GM18867 (cell line): ENCODE results near the gene HS2ST1.
"Not testable (repeated sequence)": the region's sequence is repeated elsewhere in the genome, so short reads cannot be mapped to it uniquely, and the experiment has no call there.

Experiments
- ATAC-seq: cut with Tn5 transposase; IDR thresholded peaks from one replicate; pipeline ENCODE4 v1.9.1; 2021; ENCODE audit warnings: mild to moderate bottlenecking, moderate library complexity; ENCODE audit not compliant: unreplicated experiment

Gene HS2ST1

GRCh38 chr1:86924324-86924960 is 10.0 kb downstream of the HS2ST1 start:
- no peak for ATAC-seq

DNA sequence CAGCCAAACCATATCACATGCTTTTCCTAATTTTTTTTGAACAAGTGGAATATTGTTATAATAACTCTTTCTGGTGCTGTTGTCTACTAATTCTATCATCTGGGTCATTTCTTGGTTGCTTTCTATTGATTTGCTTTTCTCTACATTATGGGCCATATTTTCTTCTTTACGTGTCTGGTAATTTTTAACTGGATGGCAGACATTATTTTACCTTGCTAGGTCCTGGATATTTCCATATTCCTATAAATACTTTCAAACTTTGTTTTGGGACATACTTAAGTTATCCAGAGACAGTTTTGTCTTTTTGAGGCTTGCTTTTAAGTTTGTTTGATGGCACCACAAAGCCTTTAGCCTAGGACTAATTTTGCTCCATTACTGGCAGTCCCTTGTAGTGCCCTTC is 11.3 kb downstream of the HS2ST1 start:
- ATAC-seq = no peak

DNA sequence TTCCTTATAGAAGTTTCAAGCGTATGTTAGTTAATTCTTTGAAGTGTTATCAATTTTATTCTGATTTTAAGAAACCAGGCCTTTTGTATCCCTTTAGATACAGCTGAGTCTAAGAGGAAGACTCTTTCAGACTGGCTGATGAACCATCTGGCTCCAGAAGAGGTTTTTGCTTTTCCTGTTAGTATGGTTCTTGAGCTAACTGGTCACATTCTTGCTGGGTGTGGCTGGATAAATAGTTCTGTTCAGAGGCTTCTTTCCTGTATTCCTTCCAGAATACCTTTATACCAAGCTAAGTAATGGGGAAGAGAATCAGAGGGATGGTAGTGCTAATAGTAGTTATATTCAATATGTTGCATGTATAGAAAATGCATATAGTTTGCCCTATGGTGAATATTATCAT is 12.4 kb downstream of the HS2ST1 start:
- no peak for ATAC-seq

DNA sequence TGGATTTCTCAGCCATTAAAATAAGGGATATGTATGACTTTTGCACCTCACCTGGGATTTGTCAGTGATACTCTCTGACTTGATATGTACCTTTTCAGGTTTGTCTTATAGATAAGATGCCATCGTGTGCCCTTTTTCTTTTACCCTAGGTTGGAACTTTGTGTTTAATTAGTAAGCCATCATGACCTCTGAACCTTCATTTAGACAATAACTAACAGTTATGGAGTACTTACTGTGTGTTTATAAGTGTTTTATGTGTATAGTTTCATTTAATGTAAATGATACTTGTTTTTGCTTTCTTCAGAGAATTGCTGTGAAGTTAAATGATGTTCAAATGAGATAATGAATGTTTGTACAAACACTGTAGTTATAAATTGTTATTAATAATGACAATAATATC is 14.4 kb downstream of the HS2ST1 start:
- ATAC-seq = no peak

DNA sequence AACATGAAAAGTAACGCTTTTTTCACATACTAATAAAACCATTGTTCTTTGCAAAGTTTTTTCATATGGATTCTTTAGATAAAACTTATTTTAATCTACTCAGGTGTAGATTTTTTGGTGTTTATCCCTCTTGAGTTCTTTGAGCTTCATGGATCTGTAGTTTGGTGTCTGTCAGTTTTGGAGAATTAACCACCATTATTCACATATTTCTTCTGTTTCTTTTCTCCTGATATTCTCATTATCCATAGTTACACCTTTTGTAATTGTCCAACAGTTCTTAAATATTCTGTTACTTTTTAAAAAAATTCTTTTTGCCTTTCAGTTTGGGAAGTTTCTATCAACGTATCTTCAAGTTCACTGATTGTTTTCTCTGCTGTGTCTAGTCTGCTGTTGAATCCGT is 18.6 kb downstream of the HS2ST1 start:
- no peak for ATAC-seq

- no peak for ATAC-seq
Observed at GRCh38 chr1:86933562-86934377, 19.3 kb downstream of the HS2ST1 start.

- no peak for ATAC-seq
Observed at GRCh38 chr1:86938450-86938849, 24.0 kb downstream of the HS2ST1 start.

DNA sequence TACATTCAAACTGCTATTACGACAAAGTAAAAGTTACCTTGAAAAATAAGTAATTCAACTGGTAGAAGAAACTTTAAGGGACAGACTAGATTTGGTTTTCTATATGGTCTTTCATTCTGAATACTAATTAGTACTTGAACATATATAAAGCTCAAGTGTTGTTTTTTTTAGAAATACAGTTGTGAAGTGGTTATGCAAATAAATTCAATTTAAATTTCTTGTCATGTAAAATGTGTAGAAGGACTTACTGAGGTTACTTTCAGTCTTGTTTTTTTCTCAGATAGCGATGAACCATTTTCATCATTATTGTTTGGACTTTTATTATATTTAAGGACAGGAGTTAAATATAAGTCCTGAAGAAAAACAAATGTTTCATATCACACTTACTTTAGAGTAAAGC is 24.4 kb downstream of the HS2ST1 start:
- peak; percentile 45 for ATAC-seq

GRCh38 chr1:86939406-86939805 is 25.0 kb downstream of the HS2ST1 start:
- ATAC-seq = no peak

GRCh38 chr1:86940599-86940998 is 26.2 kb downstream of the HS2ST1 start:
- ATAC-seq = no peak

- ATAC-seq = no peak
Observed at GRCh38 chr1:86942042-86942441, 27.6 kb downstream of the HS2ST1 start.

- no peak for ATAC-seq
Observed at GRCh38 chr1:86942743-86943142, 28.3 kb downstream of the HS2ST1 start.

DNA sequence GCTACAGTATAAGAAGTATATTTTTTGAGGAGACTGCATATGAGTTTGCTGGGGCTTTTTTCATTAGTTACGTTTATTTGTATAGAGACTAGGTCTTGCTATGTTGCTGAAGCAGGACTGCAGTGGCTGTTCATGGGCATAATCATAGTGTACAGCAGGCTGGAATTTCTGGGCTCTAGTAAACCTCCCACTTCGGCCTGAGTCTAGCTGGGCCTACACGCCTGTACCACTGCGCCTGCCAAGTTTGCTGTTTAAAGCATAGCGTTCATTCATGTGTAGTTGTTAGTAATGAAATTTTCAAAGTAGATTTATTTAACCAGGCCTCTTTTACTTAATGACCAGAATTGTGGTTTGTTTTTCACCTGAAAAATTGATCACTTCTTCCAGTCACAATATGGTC is 33.8 kb downstream of the HS2ST1 start:
- ATAC-seq = no peak

- ATAC-seq = no peak
Observed at GRCh38 chr1:86950712-86951419, 36.4 kb downstream of the HS2ST1 start.

DNA sequence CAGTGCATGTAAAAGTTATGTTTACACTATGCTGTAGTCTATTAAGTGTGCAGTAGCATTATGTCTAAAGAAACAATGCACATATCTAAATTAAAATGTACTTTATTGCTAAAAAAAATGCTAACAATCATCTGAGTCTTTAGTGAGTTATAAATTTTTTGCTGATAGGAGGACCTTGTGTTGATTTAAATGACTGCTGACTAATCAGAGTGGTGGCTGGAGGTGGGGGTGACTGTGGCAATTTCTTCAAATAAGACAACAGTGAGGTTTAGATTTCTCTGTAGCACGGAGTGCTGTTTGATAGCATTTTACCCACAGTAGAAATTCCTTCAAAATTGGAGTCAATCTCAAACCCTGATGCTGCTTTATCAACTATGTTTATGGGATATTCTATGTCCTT is 37.0 kb downstream of the HS2ST1 start:
- no peak for ATAC-seq

DNA sequence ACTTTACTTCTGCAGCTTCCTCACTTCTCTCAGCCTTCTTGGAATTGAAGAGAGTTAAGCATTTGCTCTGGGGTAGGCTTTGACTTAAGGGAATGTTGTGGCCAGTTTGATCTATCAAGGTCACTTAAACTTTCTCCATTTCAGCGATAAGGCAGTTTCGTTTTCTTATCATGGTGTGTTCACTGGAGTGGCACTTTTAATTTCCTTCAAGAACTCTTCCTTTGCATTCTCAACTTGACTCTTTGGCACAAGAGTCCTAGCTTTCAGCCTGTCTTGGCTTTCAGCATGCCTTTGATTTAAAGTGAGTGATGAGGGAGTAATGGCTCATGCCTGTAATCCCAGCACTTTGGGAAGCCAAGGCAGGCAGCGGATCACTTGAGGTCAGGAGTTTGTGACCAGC is 38.7 kb downstream of the HS2ST1 start:
- no peak for ATAC-seq

- ATAC-seq = no peak
Observed at GRCh38 chr1:86955678-86956077, 41.2 kb downstream of the HS2ST1 start.

DNA sequence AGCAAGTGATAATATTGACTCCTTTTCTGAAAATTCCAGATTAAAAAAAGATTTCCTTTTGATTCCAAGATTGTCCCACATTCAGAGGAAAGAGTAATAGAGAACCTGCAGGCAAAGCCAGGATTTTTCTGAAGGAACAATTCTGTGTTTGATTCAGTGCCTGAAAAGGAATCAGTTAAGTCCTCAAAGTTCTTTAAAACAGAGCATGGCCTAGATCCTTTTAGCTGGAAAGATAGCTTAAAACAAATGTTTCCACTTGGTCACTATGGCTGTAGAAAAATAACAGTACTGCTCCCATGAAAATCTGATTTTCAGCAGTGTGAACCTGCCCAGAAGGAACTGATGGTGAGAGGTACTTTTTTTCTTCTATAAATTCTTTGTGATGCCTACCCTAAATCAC is 41.8 kb downstream of the HS2ST1 start:
- no peak for ATAC-seq

DNA sequence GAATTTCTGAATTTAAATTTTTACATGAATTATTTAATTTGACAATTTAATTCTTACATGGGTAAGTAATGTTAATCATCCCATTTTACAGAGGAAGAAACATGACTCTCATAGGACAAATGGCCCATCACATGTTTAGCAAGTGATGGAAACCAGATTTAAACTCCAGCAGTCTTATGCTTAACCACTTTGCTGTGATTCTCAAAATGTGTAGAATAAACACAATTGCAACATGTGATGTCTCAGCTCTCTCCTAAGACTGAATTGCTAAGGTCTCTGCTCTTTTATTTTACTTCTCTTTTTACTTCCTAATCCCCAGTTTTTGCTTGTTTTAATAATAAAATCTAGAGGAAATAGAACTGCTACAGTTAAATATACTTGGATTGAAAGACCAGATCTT is 42.8 kb downstream of the HS2ST1 start:
- no peak for ATAC-seq

DNA sequence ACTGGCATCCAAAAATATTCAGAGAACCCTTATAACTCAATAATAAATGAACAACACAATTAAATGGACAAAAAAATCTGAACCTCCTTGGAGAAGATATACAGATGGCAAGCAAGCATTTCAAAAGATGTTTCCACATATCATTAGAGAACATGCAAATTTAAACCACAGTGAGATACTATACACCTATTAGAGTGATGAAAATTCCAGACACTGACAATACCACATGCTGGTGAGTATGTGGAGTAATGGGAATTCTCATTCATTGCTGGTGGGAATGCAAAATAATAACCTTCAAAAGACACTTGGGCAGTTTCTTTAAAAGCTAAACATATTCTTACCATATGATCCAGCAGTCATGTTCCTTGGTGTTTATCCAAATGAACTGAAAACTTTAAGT is 46.1 kb downstream of the HS2ST1 start:
- no peak for ATAC-seq

GRCh38 chr1:86963841-86964240 is 49.4 kb downstream of the HS2ST1 start:
- ATAC-seq = not testable (repeated sequence)
